A673 (cell line): Measurements from ENCODE around the gene GOSR2. TPM values are rescaled to one million over a fixed set of nuclear protein-coding genes. Genes with fewer than 3 reads are reported as not detected.

Source experiments
- BruUV-seq: library from RNA; stranded (reverse); fragments of 400-500 nt; replicated peaks from 2 replicates; lab custom pipeline; 2021; lab: Mats Ljungman, UMichigan
- CTCF ChIA-PET: fragments of 300-600 bp; sonication (Branson Sonifier 250); formaldehyde crosslinking; loops from one replicate; lab custom pipeline; 2022; ENCODE audit warnings: antibody characterized with exemption; lab: Charles Lee
- POLR2A ChIA-PET: fragments of 300-600 bp; sonication (Branson Sonifier 250); formaldehyde crosslinking; loops from one replicate; lab custom pipeline; 2022; ENCODE audit warnings: antibody characterized with exemption; ENCODE audit not compliant: low non-redundant PET; lab: Charles Lee
- DNase-seq: peaks from one replicate; pipeline ENCODE4 v3.0.0-alpha.2; 2015; ENCODE audit warnings: low spot score
- H3K27ac ChIP-seq: fragments of 200-600 bp; sonication (generic); 2 replicates; pipeline ENCODE4 v1.5.1; 2016; ENCODE audit warnings: mixed run types, low read depth, mild to moderate bottlenecking, mixed read lengths, antibody characterized with exemption, low read length; ENCODE audit not compliant: poor library complexity, severe bottlenecking
- H3K27me3 ChIP-seq: fragments of 200-600 bp; sonication (generic); replicated peaks from 2 replicates; pipeline ENCODE4 v1.6.1; 2017; ENCODE audit warnings: mixed run types, low read depth, mild to moderate bottlenecking, mixed read lengths, antibody characterized with exemption, low read length; ENCODE audit not compliant: insufficient read depth, poor library complexity
- H3K36me3 ChIP-seq: fragments of 200-600 bp; sonication (generic); 2 replicates; pipeline ENCODE4 v1.6.1; 2016; ENCODE audit warnings: mixed run types, mild to moderate bottlenecking, mixed read lengths, antibody characterized with exemption, low read length; ENCODE audit not compliant: insufficient read depth, poor library complexity, severe bottlenecking
- H3K4me1 ChIP-seq: fragments of 200-600 bp; sonication (generic); 2 replicates; pipeline ENCODE4 v1.6.1; 2017; ENCODE audit warnings: mixed run types, mild to moderate bottlenecking, mixed read lengths, antibody characterized with exemption, low read length; ENCODE audit not compliant: insufficient read depth, poor library complexity, severe bottlenecking
- H3K4me3 ChIP-seq: fragments of 200-600 bp; sonication (generic); 2 replicates; pipeline ENCODE4 v1.5.1; 2016; ENCODE audit warnings: low read depth, mixed run types, mild to moderate bottlenecking, mixed read lengths, low read length; ENCODE audit not compliant: poor library complexity, severe bottlenecking
- H3K9me3 ChIP-seq: fragments of 200-600 bp; sonication (generic); 2 replicates; pipeline ENCODE4 v1.6.1; 2016; ENCODE audit warnings: mixed run types, low read depth, mild to moderate bottlenecking, mixed read lengths, antibody characterized with exemption, low read length; ENCODE audit not compliant: poor library complexity, severe bottlenecking
- CTCF ChIP-seq: fragments of 300-800, 200-600 bp; sonication (generic); conservative IDR thresholded peaks from 2 replicates; pipeline ENCODE4 v1.5.1; 2017; ENCODE audit warnings: low read depth, mild to moderate bottlenecking, antibody characterized with exemption, low read length, moderate library complexity, mixed read lengths
- EZH2 ChIP-seq: fragments of 200-600 bp; sonication (generic); IDR thresholded peaks from 2 replicates; pipeline ENCODE4 v1.6.1; 2017; ENCODE audit warnings: borderline replicate concordance, low read depth, mild to moderate bottlenecking, mixed read lengths, antibody characterized with exemption, low read length; ENCODE audit not compliant: poor library complexity, severe bottlenecking
- intact Hi-C: fragments of 100-400 bp; cut with micrococcal nuclease; formaldehyde crosslinking; loops from one replicate; pipeline ENCODE4 v1.10.0; 2022; ENCODE audit not compliant: unreplicated experiment
- total RNA-seq: library from RNA; stranded (reverse); gene quantifications from 2 replicates; pipeline ENCODE4 v1.2.3, GENCODE V29; 2021

The GOSR2 gene
- total RNA-seq, 1 experiment from 2014 or later: 34.5 TPM

- ChIA-PET POLR2A (no interaction called here), CTCF (no interaction called here)
- no peak overlapping the region for H3K4me3 ChIP-seq
- no TSS peak for BruUV-seq
- H3K27me3 ChIP-seq: no peaks in the 10 kb centered on the region
- no peak for DNase-seq
- H3K9me3 ChIP-seq: no peaks in the 10 kb centered on the region
- intact Hi-C loops: no loop called here
- no peak overlapping the region for H3K27ac ChIP-seq
- H3K4me1 ChIP-seq: no peaks in the 10 kb centered on the region
- TF ChIP-seq EZH2 (no peak), CTCF (no peak)
- H3K36me3 ChIP-seq: no peaks in the 10 kb centered on the region
Observed at GRCh38 chr17:46894024-46894423, 28.9 kb upstream of the GOSR2 start.

- H3K4me3 ChIP-seq: no peak overlapping the region
- ChIA-PET POLR2A (no interaction called here), CTCF (no interaction called here)
- H3K36me3 ChIP-seq: no peaks in the 10 kb centered on the region
- BruUV-seq: no TSS peak
- intact Hi-C loops: no loop called here
- TF ChIP-seq EZH2 (no peak), CTCF (no peak)
- H3K9me3 ChIP-seq: no peaks in the 10 kb centered on the region
- no peak for DNase-seq
- H3K27me3 ChIP-seq: no peaks in the 10 kb centered on the region
- H3K27ac ChIP-seq: no peak overlapping the region
- no peaks in the 10 kb centered on the region for H3K4me1 ChIP-seq
Observed at GRCh38 chr17:46894476-46895151, 28.3 kb upstream of the GOSR2 start.

GRCh38 chr17:46895171-46895570, 27.8 kb upstream of the GOSR2 start:
- Histone ChIP-seq H3K9me3 (no peaks in the 10 kb centered on the region), H3K27ac (no peak overlapping the region), H3K36me3 (no peaks in the 10 kb centered on the region), H3K4me3 (no peak overlapping the region), H3K27me3 (no peaks in the 10 kb centered on the region), H3K4me1 (no peaks in the 10 kb centered on the region)
- ChIA-PET CTCF (no interaction called here), POLR2A (no interaction called here)
- intact Hi-C loops: no loop called here
- TF ChIP-seq CTCF: no peak
- TF ChIP-seq EZH2: no peak
- no TSS peak for BruUV-seq
- no peak for DNase-seq
